Kidney glomerular epithelial cell (primary cell): ENCODE results near the gene DVL1.
A peak's percentile ranks its signal among the peaks of the same experiment; 100 is the strongest.

Source experiments
- DNase-seq: peaks from one replicate; lab custom pipeline; 2025; lab: John Stamatoyannopoulos, UW

DVL1 gene

DNA sequence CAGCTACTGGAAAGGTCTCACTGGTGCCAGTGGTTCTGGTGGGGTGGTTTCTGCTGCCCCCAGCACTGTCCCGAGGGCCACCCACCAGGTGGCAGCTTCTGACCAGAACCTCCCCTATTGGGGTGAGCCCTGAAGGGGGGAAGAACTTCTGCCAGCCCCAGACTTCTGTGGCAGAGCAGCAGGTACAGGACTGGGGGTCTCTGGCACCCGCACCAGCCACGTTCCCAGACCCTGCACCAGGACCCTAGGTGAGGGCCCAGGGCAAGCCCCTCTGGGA, 39.2 kb downstream of the DVL1 start:
- DNase-seq = no peak

GRCh38 chr1:1309251-1310108, 39.7 kb downstream of the DVL1 start:
- no peak for DNase-seq

- no peak for DNase-seq
These were observed 40.4 kb downstream of the DVL1 start for GRCh38 chr1:1308756-1309250.

GRCh38 chr1:1307923-1308755, 41.1 kb downstream of the DVL1 start, which contains the start of the genes ACAP3 and PUSL1:
ACAP3 (minus strand) TSS chr1:1307930; CDS start chr1:1307815, 115 bp downstream.
PUSL1 (plus strand) TSS chr1:1308597; CDS start chr1:1308644, 47 bp downstream.
- DNase-seq = peak; percentile 81

DNA sequence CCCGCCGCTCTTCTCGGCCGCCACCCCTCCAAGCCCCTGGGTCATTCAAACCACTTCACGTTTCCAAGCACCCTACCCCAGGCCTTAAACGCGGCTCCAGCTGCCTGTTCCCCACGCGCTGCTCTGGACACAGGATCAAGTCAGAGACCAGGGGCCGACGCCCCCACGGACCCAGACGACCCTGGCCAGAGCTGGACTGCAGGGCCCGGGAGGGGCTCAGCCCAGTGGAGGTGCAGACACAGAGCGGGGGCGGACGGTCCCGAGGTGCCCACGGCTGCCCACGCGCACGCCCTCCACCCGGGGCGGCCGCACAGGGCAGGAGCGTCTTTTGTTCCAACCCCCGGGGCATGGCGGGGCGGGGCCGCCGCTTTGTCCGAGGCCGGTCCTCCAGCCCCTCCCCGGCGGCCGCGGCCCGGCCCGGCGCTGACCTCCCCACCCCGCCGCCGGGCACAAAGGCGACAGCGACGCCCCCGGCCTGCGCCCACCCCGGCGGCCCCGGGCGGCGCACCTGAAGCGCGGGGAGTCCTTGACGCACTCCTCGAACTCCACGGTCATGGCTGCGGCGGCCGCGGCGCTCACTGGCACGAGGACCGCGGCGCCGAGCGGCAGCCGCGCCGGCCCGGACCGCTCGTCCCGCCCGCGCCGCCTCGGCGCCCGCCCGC, 41.8 kb downstream of the DVL1 start:
- no peak for DNase-seq

DNA sequence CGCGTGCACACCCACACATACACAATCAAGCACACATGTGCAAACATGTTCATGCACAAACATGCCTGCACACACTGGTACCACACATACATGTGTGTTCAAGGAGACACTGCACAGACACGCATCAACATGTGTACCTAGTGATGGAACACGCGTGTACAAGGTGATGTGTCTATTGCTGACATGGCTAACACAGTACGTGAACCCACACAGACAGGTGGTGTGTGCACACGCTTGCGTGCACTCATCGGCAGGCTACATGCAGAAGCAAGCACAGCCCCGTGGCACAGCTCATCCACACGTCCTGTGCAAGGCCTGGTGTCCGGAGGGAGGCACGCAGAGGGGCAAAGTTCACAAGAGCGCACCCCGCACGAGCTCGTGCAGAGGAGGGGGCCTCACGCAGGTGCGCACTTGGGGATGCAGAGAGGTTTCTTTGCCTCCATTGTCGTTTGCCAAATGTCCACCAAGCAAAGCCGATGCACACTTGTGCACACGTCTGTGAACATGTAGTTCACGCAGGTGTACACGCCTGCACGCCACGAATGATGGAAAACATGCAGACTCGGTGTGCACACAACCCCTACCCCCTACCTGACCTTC, 42.5 kb downstream of the DVL1 start:
- no peak for DNase-seq

- no peak for DNase-seq
These were observed 43.1 kb downstream of the DVL1 start for GRCh38 chr1:1306070-1306660.

GRCh38 chr1:1305300-1306069, 43.7 kb downstream of the DVL1 start:
- peak; percentile 15 for DNase-seq

- DNase-seq = peak; percentile 78
These were observed 44.6 kb downstream of the DVL1 start for GRCh38 chr1:1304331-1305299.

- DNase-seq = no peak
These were observed 45.5 kb downstream of the DVL1 start for GRCh38 chr1:1303736-1304135.

- no peak for DNase-seq
These were observed 46.2 kb downstream of the DVL1 start for GRCh38 chr1:1302951-1303509.

GRCh38 chr1:1302006-1302430, 47.2 kb downstream of the DVL1 start:
- DNase-seq = no peak

- DNase-seq = no peak
These were observed 48.9 kb downstream of the DVL1 start for GRCh38 chr1:1300352-1300739.

GRCh38 chr1:1299686-1300351, 49.4 kb downstream of the DVL1 start:
- no peak for DNase-seq

- no peak for DNase-seq
These were observed 50.1 kb downstream of the DVL1 start for GRCh38 chr1:1298861-1299685.

GRCh38 chr1:1297802-1298424, 51.3 kb downstream of the DVL1 start:
- no peak for DNase-seq
